ENCODE measurements around the gene RBMS3. TPM values are rescaled to one million over a fixed set of nuclear protein-coding genes. Genes with fewer than 3 reads are reported as not detected.

Gene RBMS3
- total RNA-seq, 1 experiment from 2014 or later: 0.42 TPM

- Histone ChIP-seq H3K27me3 (ENCODE audit: insufficient read depth, low read length) (0 out of 2 replicates have a peak, but pooled peaks cover 7% of the 10 kb centered on the region), H4K20me1 (ENCODE audit: insufficient read depth) (no peaks in the 10 kb centered on the region), H3K9me2 (ENCODE audit: insufficient read depth) (no peaks in the 10 kb centered on the region), H3K79me2 (ENCODE audit: insufficient read depth, low read length) (no peaks in the 10 kb centered on the region), H3K4me3 (replicated peaks in 1 of 2; ENCODE audit: low read depth in 1 of 2, low read length in 2 of 2) (no peak overlapping the region), H2AFZ (ENCODE audit: low read depth, low read length, poor library complexity, severe bottlenecking) (no peak overlapping the region), H3K4me1 (ENCODE audit: control insufficient read depth in 1 of 2, insufficient read depth in 2 of 2, low read length in 2 of 2) (no peaks in the 10 kb centered on the region), H3K36me3 (ENCODE audit: control insufficient read depth in 1 of 2, insufficient read depth in 2 of 2, low read length in 2 of 2) (no peaks in the 10 kb centered on the region), H3K9me3 (ENCODE audit: control insufficient read depth in 1 of 2, insufficient read depth in 1 of 2, low read depth in 1 of 2, low read length in 2 of 2) (no peaks in the 10 kb centered on the region), H3K9ac (ENCODE audit: low read length) (no peak overlapping the region), H3K27ac (ENCODE audit: low read depth, low read length) (no peak overlapping the region), H3K4me2 (ENCODE audit: low read length) (no peak overlapping the region)
- intact Hi-C loops (cut with micrococcal nuclease): no loop called here
- BruUV-seq (replicated peaks): no TSS peak
- DNase-seq (ENCODE audit: low read depth, low spot score) (no peak), ATAC-seq (no peak)
- CTCF ChIA-PET: no interaction called here
- no peak for TF ChIP-seq EGR1 (IDR thresholded peaks at IDR 0.05; ENCODE audit: low read depth)
- no peak for TF ChIP-seq JUND (IDR thresholded peaks at IDR 0.05)
- TF ChIP-seq POLR2A (IDR thresholded peaks at IDR 0.05; ENCODE audit: borderline replicate concordance, extremely low read depth, insufficient read depth, insufficient read length): no peak
- TF ChIP-seq CBX3 (IDR thresholded peaks at IDR 0.05; ENCODE audit: low read depth): no peak
- no peak for TF ChIP-seq SP1 (IDR thresholded peaks at IDR 0.05; ENCODE audit: low read depth)
- POLR2A ChIA-PET: no interaction called here
- RAD21 ChIA-PET (ENCODE audit: low non-redundant PET in 1 of 2, low total read pairs in 2 of 2, uncharacterized antibody in 2 of 2, unreplicated experiment in 2 of 2): no interaction called here
Observed at GRCh38 chr3:29973763-29974162, 692.9 kb downstream of the RBMS3 start.

GRCh38 chr3:29976871-29977270 lies 696.0 kb downstream of the RBMS3 start:
- intact Hi-C loops (cut with micrococcal nuclease): no loop called here
- H4K20me1 ChIP-seq (ENCODE audit: insufficient read depth): no peaks in the 10 kb centered on the region
- H3K9me2 ChIP-seq (ENCODE audit: insufficient read depth): no peaks in the 10 kb centered on the region
- no peaks in the 10 kb centered on the region for H3K9me3 ChIP-seq (ENCODE audit: control insufficient read depth in 1 of 2, insufficient read depth in 1 of 2, low read depth in 1 of 2, low read length in 2 of 2)
- H3K9ac ChIP-seq (ENCODE audit: low read length): no peak overlapping the region
- DNase-seq (ENCODE audit: low read depth, low spot score) (no peak), ATAC-seq (no peak)
- ChIA-PET POLR2A (no interaction called here), CTCF (no interaction called here), RAD21 (ENCODE audit: low non-redundant PET in 1 of 2, low total read pairs in 2 of 2, uncharacterized antibody in 2 of 2, unreplicated experiment in 2 of 2) (no interaction called here)
- H3K79me2 ChIP-seq (ENCODE audit: insufficient read depth, low read length): no peaks in the 10 kb centered on the region
- no peak overlapping the region for H2AFZ ChIP-seq (ENCODE audit: low read depth, low read length, poor library complexity, severe bottlenecking)
- H3K4me2 ChIP-seq (ENCODE audit: low read length): no peak overlapping the region
- no peak overlapping the region for H3K4me3 ChIP-seq (replicated peaks in 1 of 2; ENCODE audit: low read depth in 1 of 2, low read length in 2 of 2)
- H3K27me3 ChIP-seq (ENCODE audit: insufficient read depth, low read length): 0 out of 2 replicates have a peak, but pooled peaks cover 3% of the 10 kb centered on the region
- no peaks in the 10 kb centered on the region for H3K36me3 ChIP-seq (ENCODE audit: control insufficient read depth in 1 of 2, insufficient read depth in 2 of 2, low read length in 2 of 2)
- no peak overlapping the region for H3K27ac ChIP-seq (ENCODE audit: low read depth, low read length)
- BruUV-seq (replicated peaks): no TSS peak
- no peaks in the 10 kb centered on the region for H3K4me1 ChIP-seq (ENCODE audit: control insufficient read depth in 1 of 2, insufficient read depth in 2 of 2, low read length in 2 of 2)
- TF ChIP-seq ZBTB33 (IDR thresholded peaks at IDR 0.05; ENCODE audit: extremely low read depth, insufficient replicate concordance, low read length) (no peak), TCF7L2 (IDR thresholded peaks at IDR 0.05; ENCODE audit: borderline replicate concordance, extremely low read depth, insufficient read depth, insufficient read length) (no peak), SP1 (IDR thresholded peaks at IDR 0.05; ENCODE audit: low read depth) (no peak), POLR2A (IDR thresholded peaks at IDR 0.05; ENCODE audit: borderline replicate concordance, extremely low read depth, insufficient read depth, insufficient read length) (no peak), REST (IDR thresholded peaks at IDR 0.05; ENCODE audit: low read depth) (no peak), ZFX (IDR thresholded peaks at IDR 0.05) (no peak), ATF3 (IDR thresholded peaks at IDR 0.05) (no peak), RAD21 (IDR thresholded peaks at IDR 0.05; ENCODE audit: low read depth) (no peak), EZH2phosphoT487 (IDR thresholded peaks at IDR 0.05; ENCODE audit: borderline replicate concordance) (no peak), YY1 (IDR thresholded peaks at IDR 0.05; ENCODE audit: extremely low read depth, insufficient replicate concordance, low read depth, low read length) (no peak), SRF (IDR thresholded peaks at IDR 0.05; ENCODE audit: low read depth) (no peak), CBX3 (IDR thresholded peaks at IDR 0.05; ENCODE audit: low read depth) (no peak), MAX (IDR thresholded peaks at IDR 0.05) (no peak), EGR1 (IDR thresholded peaks at IDR 0.05; ENCODE audit: low read depth) (no peak), ZNF274 (IDR thresholded peaks at IDR 0.05; ENCODE audit: low read depth, low read length) (no peak)

Measured in HCT116 (cell line).